Breast epithelium (tissue), 3 donors: ENCODE data around the gene RAB33A.

Experiments used
- POLR2A ChIP-seq: fragments of 450-650 bp; IDR thresholded peaks from one replicate; pipeline ENCODE4 v1.6.1; 2016; ENCODE audit warnings: antibody characterized with exemption, mild to moderate bottlenecking, moderate library complexity
- POLR2AphosphoS5 ChIP-seq, 3 donors: sonication (generic); formaldehyde crosslinking; IDR thresholded peaks; one replicate each; pipeline ENCODE4 v1.6.1; 2017; ENCODE audit warnings: antibody characterized with exemption in 3 of 3
- TF ChIP-seq, protein P1 (sequence below), 3 donors: fragments of 450-650 bp; IDR thresholded peaks; one replicate each; pipeline ENCODE4 v1.5.1; 2016 to 2017; ENCODE audit warnings: antibody characterized with exemption in 3 of 3, mild to moderate bottlenecking in 3 of 3, moderate library complexity in 3 of 3

DNA sequence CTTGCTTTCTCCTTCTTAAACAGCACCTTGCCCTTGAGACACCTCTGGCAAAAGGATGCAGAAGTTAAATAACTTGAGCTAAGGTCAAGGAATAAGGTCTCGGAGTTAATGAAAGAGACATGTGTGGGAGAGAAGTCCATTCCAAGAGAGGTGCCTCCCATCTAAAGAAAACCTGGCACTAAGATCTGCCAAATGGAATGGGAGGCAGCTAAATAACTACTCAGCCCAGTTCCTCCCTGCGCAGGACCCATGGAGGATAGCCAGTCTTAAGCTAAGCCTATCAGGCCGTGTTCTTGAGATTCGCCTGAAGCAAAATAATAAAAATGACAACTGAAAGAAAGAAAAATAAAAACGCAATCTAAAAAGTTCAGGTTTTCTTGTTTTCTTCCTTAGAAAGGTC is 40.8 kb upstream of the RAB33A start:
- TF ChIP-seq, protein P1, sequence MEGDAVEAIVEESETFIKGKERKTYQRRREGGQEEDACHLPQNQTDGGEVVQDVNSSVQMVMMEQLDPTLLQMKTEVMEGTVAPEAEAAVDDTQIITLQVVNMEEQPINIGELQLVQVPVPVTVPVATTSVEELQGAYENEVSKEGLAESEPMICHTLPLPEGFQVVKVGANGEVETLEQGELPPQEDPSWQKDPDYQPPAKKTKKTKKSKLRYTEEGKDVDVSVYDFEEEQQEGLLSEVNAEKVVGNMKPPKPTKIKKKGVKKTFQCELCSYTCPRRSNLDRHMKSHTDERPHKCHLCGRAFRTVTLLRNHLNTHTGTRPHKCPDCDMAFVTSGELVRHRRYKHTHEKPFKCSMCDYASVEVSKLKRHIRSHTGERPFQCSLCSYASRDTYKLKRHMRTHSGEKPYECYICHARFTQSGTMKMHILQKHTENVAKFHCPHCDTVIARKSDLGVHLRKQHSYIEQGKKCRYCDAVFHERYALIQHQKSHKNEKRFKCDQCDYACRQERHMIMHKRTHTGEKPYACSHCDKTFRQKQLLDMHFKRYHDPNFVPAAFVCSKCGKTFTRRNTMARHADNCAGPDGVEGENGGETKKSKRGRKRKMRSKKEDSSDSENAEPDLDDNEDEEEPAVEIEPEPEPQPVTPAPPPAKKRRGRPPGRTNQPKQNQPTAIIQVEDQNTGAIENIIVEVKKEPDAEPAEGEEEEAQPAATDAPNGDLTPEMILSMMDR (IDR thresholded peaks at IDR 0.05), result no peak
- TF ChIP-seq POLR2A (no peak), POLR2AphosphoS5 (IDR thresholded peaks at IDR 0.05) (no peak)
